Vagina (tissue), 2 donors: ENCODE results near the gene MEN1. TPM values are rescaled to one million over a fixed set of nuclear protein-coding genes. Genes with fewer than 3 reads are reported as not detected.

Experiments
- DNase-seq, 2 donors: peaks; one replicate each; pipeline ENCODE4 v3.0.0-alpha.2; 2017; ENCODE audit errors: extremely low spot score in 2 of 2
- H3K27ac ChIP-seq: fragments of 200-600 bp; sonication (generic); one replicate; pipeline ENCODE4 v1.5.1; 2019
- H3K27me3 ChIP-seq: fragments of 200-600 bp; sonication (generic); one replicate; pipeline ENCODE4 v1.5.1; 2019
- H3K36me3 ChIP-seq, 2 donors: fragments of 200-600 bp; sonication (generic); one replicate each; pipeline ENCODE4 v1.5.1; 2017 to 2019
- H3K4me1 ChIP-seq: fragments of 200-600 bp; sonication (generic); one replicate; pipeline ENCODE4 v1.5.1; 2019
- H3K4me3 ChIP-seq, 2 donors: fragments of 200-600 bp; sonication (generic); 1 replicate in 1 of 2; 2 replicates in 1 of 2; pipeline ENCODE4 v1.5.1; 2016 to 2019
- H3K9me3 ChIP-seq: fragments of 200-600 bp; sonication (generic); one replicate; pipeline ENCODE4 v1.5.1; 2019
- CTCF ChIP-seq, 3 experiments: fragments of 450-650 bp in 2 of 3; fragments of 200-600 bp in 1 of 3; sonication (generic) in 1 of 3; IDR thresholded peaks; one replicate each; pipeline ENCODE4 v1.5.1; 2017 to 2019; ENCODE audit warnings: antibody characterized with exemption in 3 of 3, mild to moderate bottlenecking in 2 of 3, moderate library complexity in 2 of 3
- POLR2A ChIP-seq, 2 donors: fragments of 450-650 bp; IDR thresholded peaks; one replicate each; pipeline ENCODE4 v1.6.1; 2017; ENCODE audit warnings: antibody characterized with exemption in 2 of 2, mild to moderate bottlenecking in 2 of 2, moderate library complexity in 2 of 2
- POLR2AphosphoS5 ChIP-seq, 2 donors: sonication (generic); formaldehyde crosslinking; IDR thresholded peaks; one replicate each; pipeline ENCODE4 v1.9.0; 2017; ENCODE audit warnings: antibody characterized with exemption in 2 of 2, mild to moderate bottlenecking in 2 of 2, low read depth in 1 of 2; ENCODE audit not compliant: insufficient read depth in 1 of 2
- intact Hi-C: fragments of 100-400 bp; cut with DNase I; formaldehyde crosslinking; loops from one replicate; pipeline ENCODE4 v1.15.1; 2023
- total RNA-seq: library from RNA; depleted of rRNA; stranded (reverse); fragments of >200 nt; gene quantifications from one replicate; pipeline ENCODE4 v1.2.3, GENCODE V29; 2016

MEN1 gene
- total RNA-seq, 1 donor from 2014 or later = 27.0 TPM

GRCh38 chr11:64800303-64801157, 9.8 kb downstream of the MEN1 start:
- no peak for DNase-seq
- no peak overlapping the region for H3K4me3 ChIP-seq
- H3K4me1 ChIP-seq = peaks cover 27% of the 10 kb centered on the region
- no peaks in the 10 kb centered on the region for H3K36me3 ChIP-seq
- no peak for TF ChIP-seq POLR2AphosphoS5 (IDR thresholded peaks at IDR 0.05; ENCODE audit: insufficient read depth in 1 of 2, low read depth in 1 of 2)
- TF ChIP-seq POLR2A (IDR thresholded peaks at IDR 0.05) = no peak
- TF ChIP-seq CTCF (IDR thresholded peaks at IDR 0.05) = no peak
- H3K27me3 ChIP-seq = no peaks in the 10 kb centered on the region
- intact Hi-C loops = no loop called here
- H3K9me3 ChIP-seq = no peaks in the 10 kb centered on the region
- H3K27ac ChIP-seq = no peak overlapping the region

GRCh38 chr11:64799623-64800302, 10.6 kb downstream of the MEN1 start:
- no peaks in the 10 kb centered on the region for H3K36me3 ChIP-seq

GRCh38 chr11:64799256-64799622, 11.1 kb downstream of the MEN1 start:
- intact Hi-C loops = no loop called here
- DNase-seq = no peak
- Histone ChIP-seq H3K36me3 (no peaks in the 10 kb centered on the region), H3K27me3 (no peaks in the 10 kb centered on the region), H3K27ac (no peak overlapping the region), H3K9me3 (no peaks in the 10 kb centered on the region), H3K4me3 (no peak overlapping the region), H3K4me1 (peaks cover 21% of the 10 kb centered on the region)
- no peak for TF ChIP-seq POLR2A (IDR thresholded peaks at IDR 0.05)
- no peak for TF ChIP-seq POLR2AphosphoS5 (IDR thresholded peaks at IDR 0.05; ENCODE audit: insufficient read depth in 1 of 2, low read depth in 1 of 2)
- no peak for TF ChIP-seq CTCF (IDR thresholded peaks at IDR 0.05)

More at GRCh38 chr11:64799623-64800302, 10.6 kb downstream of the MEN1 start:
- intact Hi-C loops = no loop called here
- H3K27me3 ChIP-seq = no peaks in the 10 kb centered on the region
- H3K4me3 ChIP-seq = no peak overlapping the region
- H3K4me1 ChIP-seq = peaks cover 26% of the 10 kb centered on the region
- no peak overlapping the region for H3K27ac ChIP-seq
- no peak for TF ChIP-seq POLR2AphosphoS5 (IDR thresholded peaks at IDR 0.05; ENCODE audit: insufficient read depth in 1 of 2, low read depth in 1 of 2)
- no peak for TF ChIP-seq CTCF (IDR thresholded peaks at IDR 0.05)
- TF ChIP-seq POLR2A (IDR thresholded peaks at IDR 0.05) = no peak
- no peaks in the 10 kb centered on the region for H3K9me3 ChIP-seq
- DNase-seq = no peak

- H3K36me3 ChIP-seq = no peaks in the 10 kb centered on the region
- DNase-seq = peak in 1 of 2 donors; percentile 96
- H3K4me3 ChIP-seq = no peak overlapping the region
- intact Hi-C loops = no loop called here
- no peaks in the 10 kb centered on the region for H3K27me3 ChIP-seq
- TF ChIP-seq POLR2A (IDR thresholded peaks at IDR 0.05) (no peak), POLR2AphosphoS5 (IDR thresholded peaks at IDR 0.05; ENCODE audit: insufficient read depth in 1 of 2, low read depth in 1 of 2) (no peak), CTCF (IDR thresholded peaks at IDR 0.05) (no peak)
- peaks cover 2% of the 10 kb centered on the region for H3K4me1 ChIP-seq
- no peak overlapping the region for H3K27ac ChIP-seq
- H3K9me3 ChIP-seq = no peaks in the 10 kb centered on the region
These were observed 13.4 kb downstream of the MEN1 start for GRCh38 chr11:64796757-64797541.
